GM12892 (cell line): ENCODE results near the gene ARMC8.

Experiments used
- POLR2A ChIP-seq: IDR thresholded peaks from 2 replicates; pipeline ENCODE4 v1.6.1; 2011; ENCODE audit warnings: low read depth, low read length, control low read depth
- POLR2AphosphoS5 ChIP-seq: IDR thresholded peaks from 2 replicates; pipeline ENCODE4 v1.6.1; 2011; ENCODE audit warnings: low read depth, low read length, control low read depth
- TAF1 ChIP-seq: IDR thresholded peaks from 2 replicates; pipeline ENCODE4 v1.6.1; 2011; ENCODE audit warnings: low read depth, mild to moderate bottlenecking, control low read depth, low read length, borderline replicate concordance

GRCh38 chr3:138328341-138328740 lies 141.2 kb downstream of the ARMC8 start:
- TF ChIP-seq POLR2A = no peak
- TF ChIP-seq POLR2AphosphoS5 = no peak
- no peak for TF ChIP-seq TAF1
